Thyroid gland (tissue), 4 donors: Measurements from ENCODE around the gene FOXB2. TPM values are rescaled to one million over a fixed set of nuclear protein-coding genes. Genes with fewer than 3 reads are reported as not detected.

Experiments
- DNase-seq, 2 donors: peaks; one replicate each; pipeline ENCODE4 v3.0.0-alpha.2; 2019
- H3K27ac ChIP-seq, 3 donors: fragments of 200-600 bp; sonication (generic); 1 replicate in 2 of 3; 2 replicates in 1 of 3; pipeline ENCODE4 v1.5.1; 2016 to 2019; ENCODE audit warnings: mild to moderate bottlenecking in 1 of 3, moderate library complexity in 1 of 3
- H3K27me3 ChIP-seq: fragments of 200-600 bp; sonication (generic); one replicate; pipeline ENCODE4 v1.5.1; 2019
- H3K36me3 ChIP-seq, 2 donors: fragments of 200-600 bp; sonication (generic); one replicate each; pipeline ENCODE4 v1.5.1; 2016 to 2019
- H3K4me1 ChIP-seq, 2 donors: fragments of 200-600 bp; sonication (generic); one replicate each; pipeline ENCODE4 v1.5.1; 2017 to 2019
- H3K4me3 ChIP-seq, 3 donors: fragments of 200-600 bp; sonication (generic); replicated peaks in 1 of 3; 1 replicate in 2 of 3; 2 replicates in 1 of 3; pipeline ENCODE4 v1.5.1; 2016; ENCODE audit warnings: mild to moderate bottlenecking in 1 of 3
- H3K9me3 ChIP-seq: fragments of 200-600 bp; sonication (generic); one replicate; pipeline ENCODE4 v1.5.1; 2017
- CTCF ChIP-seq, 6 experiments: fragments of 200-600 bp in 3 of 6; fragments of 450-650 bp in 3 of 6; sonication (generic) in 3 of 6; IDR thresholded peaks; one replicate each; pipeline ENCODE4 v1.5.1; 2016 to 2019; ENCODE audit warnings: antibody characterized with exemption in 6 of 6, mild to moderate bottlenecking in 2 of 6, inconsistent platforms in 1 of 6, moderate library complexity in 1 of 6
- POLR2A ChIP-seq, 2 donors: fragments of 450-650 bp; IDR thresholded peaks; one replicate each; pipeline ENCODE4 v1.6.1; 2017; ENCODE audit warnings: antibody characterized with exemption in 2 of 2, mild to moderate bottlenecking in 2 of 2, moderate library complexity in 1 of 2
- WGBS, 2 donors: methylation state at CpG; one replicate each; pipeline ENCODE4 v1.1.5; 2017; 5-methylcytosine and 5-hydroxymethylcytosine counted together
- intact Hi-C: fragments of 100-400 bp; cut with DNase I; formaldehyde crosslinking; loops from one replicate; pipeline ENCODE4 v1.15.1; 2023
- total RNA-seq, 4 donors: library from RNA; depleted of rRNA; stranded (reverse); fragments of >200 nt; gene quantifications; one replicate each; pipeline ENCODE4 v1.2.3, GENCODE V29; 2016

FOXB2 gene
- total RNA-seq, 4 donors from 2014 or later = not detected

- Histone ChIP-seq H3K4me3 (peak overlapping the region in 1 of 3 donors; percentile 14), H3K4me1 (peaks cover 29 to 51% of the 10 kb centered on the region in 2 donors), H3K9me3 (no peaks in the 10 kb centered on the region), H3K27me3 (peaks cover 79% of the 10 kb centered on the region), H3K27ac (no peak overlapping the region), H3K36me3 (no peaks in the 10 kb centered on the region)
- 5 to 7% methylated on average over 29 to 31 of the region's 31 CpGs for WGBS, 2 donors
- intact Hi-C loops = no loop called here
- DNase-seq = peak in 1 of 2 donors; percentile 38
- no peak for TF ChIP-seq POLR2A (IDR thresholded peaks at IDR 0.05)
- TF ChIP-seq CTCF (IDR thresholded peaks at IDR 0.05) = no peak
Measured at GRCh38 chr9:77015327-77016048, 4.0 kb upstream of the FOXB2 start.

- 0 to 7% methylated on average over 3 to 7 of the region's 37 CpGs for WGBS, 2 donors
- no peaks in the 10 kb centered on the region for H3K36me3 ChIP-seq
- H3K27ac ChIP-seq = no peak overlapping the region
- intact Hi-C loops = no loop called here
- peak; percentile 20 for DNase-seq
- H3K4me1 ChIP-seq = peaks cover 35 to 54% of the 10 kb centered on the region in 2 donors
- H3K9me3 ChIP-seq = no peaks in the 10 kb centered on the region
- TF ChIP-seq POLR2A (IDR thresholded peaks at IDR 0.05) = no peak
- TF ChIP-seq CTCF (IDR thresholded peaks at IDR 0.05) = no peak
- H3K27me3 ChIP-seq = peaks cover 85% of the 10 kb centered on the region
- H3K4me3 ChIP-seq = peak overlapping the region in 1 of 3 donors; percentile 14
Measured at GRCh38 chr9:77016121-77016525, 3.3 kb upstream of the FOXB2 start.

- 7 to 9% methylated on average over 35 to 38 of the region's 47 CpGs for WGBS, 2 donors
- DNase-seq = no peak
- intact Hi-C loops = no loop called here
- Histone ChIP-seq H3K4me3 (no peak overlapping the region), H3K27me3 (peaks cover 85% of the 10 kb centered on the region), H3K36me3 (no peaks in the 10 kb centered on the region), H3K4me1 (peaks cover 40 to 53% of the 10 kb centered on the region in 2 donors), H3K9me3 (no peaks in the 10 kb centered on the region), H3K27ac (no peak overlapping the region)
- TF ChIP-seq POLR2A (IDR thresholded peaks at IDR 0.05) = no peak
- no peak for TF ChIP-seq CTCF (IDR thresholded peaks at IDR 0.05)
Measured at GRCh38 chr9:77016526-77017504, 2.6 kb upstream of the FOXB2 start.

GRCh38 chr9:77017505-77017894 is 2.0 kb upstream of the FOXB2 start:
- Histone ChIP-seq H3K4me1 (peaks cover 43 to 48% of the 10 kb centered on the region in 2 donors), H3K27ac (no peak overlapping the region), H3K9me3 (no peaks in the 10 kb centered on the region), H3K36me3 (no peaks in the 10 kb centered on the region), H3K4me3 (no peak overlapping the region), H3K27me3 (peaks cover 85% of the 10 kb centered on the region)
- DNase-seq = no peak
- intact Hi-C loops = no loop called here
- 14 to 16% methylated on average over 5 of the region's 5 CpGs for WGBS, 2 donors
- TF ChIP-seq POLR2A (IDR thresholded peaks at IDR 0.05) = no peak
- TF ChIP-seq CTCF (IDR thresholded peaks at IDR 0.05) = no peak
